ENCODE data around the gene GPC6. TPM values are rescaled to one million over a fixed set of nuclear protein-coding genes. Genes with fewer than 3 reads are reported as not detected.

Gene GPC6
- total and polyA plus RNA-seq, 4 donors: 5.9 to 29.1 (median 18.2) TPM

GRCh38 chr13:94120878-94121277, 894.3 kb downstream of the GPC6 start:
- TF ChIP-seq RXRA (IDR thresholded peaks at IDR 0.05) (no peak), ZBTB33 (IDR thresholded peaks at IDR 0.05) (no peak), SP1 (IDR thresholded peaks at IDR 0.05) (no peak), ATF3 (IDR thresholded peaks at IDR 0.05) (no peak), JUND (IDR thresholded peaks at IDR 0.05) (no peak), FOXA1 (IDR thresholded peaks at IDR 0.05) (no peak), REST (IDR thresholded peaks at IDR 0.05) (no peak), MAX (IDR thresholded peaks at IDR 0.05) (no peak), YY1 (IDR thresholded peaks at IDR 0.05) (no peak), EGR1 (IDR thresholded peaks at IDR 0.05; ENCODE audit: low read depth in 2 of 2) (no peak), HNF4G (IDR thresholded peaks at IDR 0.05) (no peak), RAD21 (IDR thresholded peaks at IDR 0.05) (no peak), HNF4A (conservative IDR thresholded peaks at IDR 0.05) (no peak), TAF1 (conservative IDR thresholded peaks at IDR 0.05) (no peak), FOXA2 (IDR thresholded peaks at IDR 0.05) (no peak), CTCF (IDR thresholded peaks at IDR 0.05; ENCODE audit: low read depth, low read length, missing input control) (no peak)
- Histone ChIP-seq H3K36me3 (ENCODE audit: control insufficient read depth in 4 of 4, insufficient read depth in 3 of 4, low read depth in 1 of 4, low read length in 3 of 4) (no peaks in the 10 kb centered on the region), H3K27ac (ENCODE audit: low read depth in 1 of 2, low read length in 2 of 2) (peak overlapping the region in 1 of 2 donors; percentile 23), H3K9me3 (ENCODE audit: control insufficient read depth in 4 of 4, low read length in 3 of 4) (no peaks in the 10 kb centered on the region), H3K4me3 (ENCODE audit: low read depth in 1 of 3, low read length in 3 of 3) (no peak overlapping the region), H3K27me3 (ENCODE audit: control insufficient read depth in 4 of 4, insufficient read depth in 4 of 4, low read length in 3 of 4) (no peaks in the 10 kb centered on the region), H3K4me1 (ENCODE audit: control insufficient read depth in 4 of 4, insufficient read depth in 4 of 4, low read length in 3 of 4) (peaks cover 4 to 47% (median 35%) of the 10 kb centered on the region in 4 donors), H3K9ac (ENCODE audit: low read depth in 1 of 2, low read length in 2 of 2) (no peak overlapping the region)
- DNase-seq (ENCODE audit: low spot score): no peak
- 57% methylated on average over 2 of the region's 2 CpGs for WGBS

- H3K9me3 ChIP-seq (ENCODE audit: control insufficient read depth in 4 of 4, low read length in 3 of 4): no peaks in the 10 kb centered on the region
- no peak overlapping the region for H3K9ac ChIP-seq (ENCODE audit: low read depth in 1 of 2, low read length in 2 of 2)
- TF ChIP-seq FOXA1 (IDR thresholded peaks at IDR 0.05) (no peak), CTCF (IDR thresholded peaks at IDR 0.05; ENCODE audit: low read depth, low read length, missing input control) (no peak), GABPA (IDR thresholded peaks at IDR 0.05 in 1 of 2, conservative IDR thresholded peaks at IDR 0.05 in 1 of 2) (no peak), EGR1 (IDR thresholded peaks at IDR 0.05; ENCODE audit: low read depth in 2 of 2) (no peak), HNF4G (IDR thresholded peaks at IDR 0.05) (no peak), ATF3 (IDR thresholded peaks at IDR 0.05) (no peak), NR2F2 (IDR thresholded peaks at IDR 0.05) (no peak), TAF1 (conservative IDR thresholded peaks at IDR 0.05) (no peak), YY1 (IDR thresholded peaks at IDR 0.05) (no peak), FOXA2 (IDR thresholded peaks at IDR 0.05) (no peak), ZBTB33 (IDR thresholded peaks at IDR 0.05) (no peak)
- no peak overlapping the region for H3K27ac ChIP-seq (ENCODE audit: low read depth in 1 of 2, low read length in 2 of 2)
- DNase-seq (ENCODE audit: low spot score): no peak
- no peak overlapping the region for H3K4me3 ChIP-seq (ENCODE audit: low read depth in 1 of 3, low read length in 3 of 3)
- no peaks in the 10 kb centered on the region for H3K27me3 ChIP-seq (ENCODE audit: control insufficient read depth in 4 of 4, insufficient read depth in 4 of 4, low read length in 3 of 4)
- peaks cover 4 to 47% (median 35%) of the 10 kb centered on the region in 4 donors for H3K4me1 ChIP-seq (ENCODE audit: control insufficient read depth in 4 of 4, insufficient read depth in 4 of 4, low read length in 3 of 4)
- WGBS: 79% methylated on average over 1 of the region's 1 CpG
- H3K36me3 ChIP-seq (ENCODE audit: control insufficient read depth in 4 of 4, insufficient read depth in 3 of 4, low read depth in 1 of 4, low read length in 3 of 4): no peaks in the 10 kb centered on the region
These were observed 895.1 kb downstream of the GPC6 start for GRCh38 chr13:94121686-94122085.

All from liver (tissue), 9 donors.